Suppressor macrophage treated with lipopolysaccharide for 4 hours (primary cell): ENCODE measurements around the gene SCNN1A.

Source experiments
- DNase-seq: peaks from one replicate; pipeline ENCODE4 v3.0.0-alpha.2; 2020

SCNN1A gene

DNA sequence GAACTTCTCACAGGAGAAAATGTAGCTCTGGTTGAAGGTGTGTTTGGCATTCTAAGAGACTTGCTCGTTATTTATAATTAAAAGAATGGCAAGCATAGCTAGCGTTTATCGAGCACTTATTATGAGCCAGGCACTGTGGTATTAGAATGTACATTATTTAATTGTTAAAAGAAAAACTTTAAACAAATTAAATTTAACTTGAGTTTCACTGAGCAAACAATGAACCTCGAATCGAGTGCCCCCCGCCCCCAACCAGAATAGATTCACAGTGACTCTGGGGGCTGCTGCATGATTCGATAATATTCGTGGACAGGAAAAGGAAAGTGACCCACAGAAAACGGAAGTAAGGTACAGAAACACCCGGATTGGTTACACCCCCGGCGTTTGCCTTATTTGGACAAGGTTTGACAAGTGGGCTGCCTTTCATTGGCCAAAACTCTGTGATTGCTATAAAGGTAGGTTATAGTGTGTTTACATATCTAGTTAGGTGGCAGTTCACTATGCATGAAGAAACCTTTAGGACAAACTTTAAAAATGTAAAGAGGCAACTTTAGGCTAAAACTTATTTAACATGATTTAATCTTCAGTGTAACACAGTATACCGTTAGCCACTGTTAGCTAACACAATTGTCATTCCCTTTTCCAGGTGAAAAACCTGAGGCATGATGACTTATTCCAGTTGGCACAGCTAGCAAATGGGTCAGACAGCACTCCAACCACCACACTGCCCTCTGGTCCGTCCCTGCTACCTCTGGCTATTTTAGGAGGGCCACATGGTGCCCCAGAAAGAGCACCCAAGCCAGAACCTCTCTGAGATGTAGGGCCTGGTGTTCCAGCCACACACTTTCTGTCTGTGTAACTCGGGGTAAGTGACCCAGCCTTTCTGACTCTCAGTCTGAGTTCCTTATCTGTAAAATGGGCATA, 7.1 kb downstream of the SCNN1A start:
- DNase-seq = peak; percentile 74

DNA sequence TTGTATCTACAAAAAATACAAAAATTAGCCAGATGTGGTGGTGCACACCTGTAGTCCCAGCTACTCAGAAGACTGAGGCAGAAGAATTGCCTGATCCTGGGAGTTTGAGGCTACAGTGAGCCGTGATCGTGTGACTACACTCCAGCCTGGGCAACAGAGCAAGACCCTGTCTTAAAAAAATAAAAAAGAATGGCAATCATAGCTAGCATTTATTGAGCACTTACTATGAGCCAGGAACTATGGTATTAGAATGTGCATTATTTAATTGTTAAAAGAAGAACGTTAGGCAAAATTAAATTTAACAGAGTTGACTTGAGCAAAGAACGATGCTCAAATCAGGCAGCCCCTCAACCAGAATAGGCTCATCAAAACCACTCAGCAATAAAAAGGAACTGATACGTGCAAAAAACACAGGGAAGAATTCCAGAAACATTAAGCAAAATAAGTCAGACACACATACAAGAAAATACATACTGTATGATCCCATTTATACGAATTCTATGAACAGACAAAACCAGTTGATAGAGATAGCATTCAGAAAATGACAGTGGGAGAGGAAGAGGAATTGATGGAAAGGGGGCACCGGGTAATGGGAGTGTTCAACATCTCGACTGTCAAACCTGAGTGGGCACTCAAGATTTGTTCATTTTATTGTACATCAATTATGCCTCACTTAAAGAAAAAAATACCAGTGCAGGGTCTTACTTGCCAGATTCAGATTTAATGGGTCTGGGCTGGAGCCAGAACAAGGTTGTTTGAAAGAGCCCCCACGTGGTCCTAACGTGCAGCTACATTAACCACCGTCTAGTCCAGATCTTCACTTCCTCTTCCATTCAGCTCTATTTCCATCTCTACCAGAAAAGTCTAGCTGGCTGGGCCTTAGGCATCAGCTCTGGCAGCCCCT, 8.0 kb downstream of the SCNN1A start:
- peak; percentile 74 for DNase-seq

GRCh38 chr12:6364044-6364374, 11.4 kb downstream of the SCNN1A start:
- no peak for DNase-seq

DNA sequence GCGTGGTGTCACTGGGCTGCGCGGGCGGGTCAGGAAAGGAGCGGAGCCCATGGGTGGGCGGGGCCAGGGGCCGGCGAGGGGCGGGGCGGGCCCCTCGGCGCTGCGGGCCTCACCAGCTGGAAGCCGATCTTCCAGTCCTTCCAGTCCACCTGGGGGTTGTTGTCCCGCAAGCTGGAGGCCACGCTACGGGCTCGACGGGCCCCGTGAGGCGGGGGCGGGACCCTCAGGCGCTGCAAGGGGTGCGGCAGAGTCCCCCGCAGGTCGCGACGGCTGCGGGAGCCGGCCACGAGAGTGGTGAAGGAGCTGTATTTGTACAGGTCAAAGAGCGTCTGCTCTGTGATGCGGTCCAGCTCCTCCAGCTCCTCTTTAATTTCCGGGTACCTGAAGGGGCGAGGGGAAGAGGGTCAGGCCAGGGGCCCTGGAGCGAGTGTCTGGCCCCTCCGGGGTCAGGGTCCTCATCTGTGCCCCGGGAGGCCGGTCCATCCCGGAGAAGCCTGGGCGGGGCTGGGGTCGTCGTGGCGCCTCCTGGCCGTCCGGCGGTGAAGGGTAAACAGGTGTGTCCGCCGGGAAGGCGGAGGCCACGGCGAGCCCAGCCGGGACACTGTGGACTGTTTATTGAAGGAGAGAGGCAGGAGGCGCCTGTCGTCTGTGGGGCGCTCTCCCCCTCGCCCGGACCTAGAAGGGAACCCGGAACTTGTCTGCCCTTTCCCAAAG, 11.9 kb downstream of the SCNN1A start:
- peak; percentile 84 for DNase-seq

- DNase-seq = no peak
These were observed 12.4 kb downstream of the SCNN1A start for GRCh38 chr12:6363010-6363329.

DNA sequence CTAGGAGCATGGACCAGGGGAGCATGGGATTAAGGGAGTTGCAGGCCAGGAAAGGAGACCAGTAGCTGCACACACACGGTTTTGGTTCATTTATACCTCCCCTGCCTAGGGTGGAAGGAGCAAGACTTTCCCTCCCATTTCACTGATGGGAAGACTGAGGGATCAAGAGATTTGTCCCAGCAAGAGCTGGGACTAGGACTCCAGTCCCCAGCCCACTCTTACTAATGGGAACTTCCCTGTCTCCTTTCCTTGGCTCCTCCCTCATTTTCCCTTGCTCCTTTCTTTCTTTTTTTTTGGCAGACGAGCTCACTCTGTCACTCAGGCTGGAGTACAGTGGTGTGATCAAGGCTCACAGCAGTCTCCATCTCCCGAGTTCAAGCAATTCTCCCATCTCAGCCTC, 13.0 kb downstream of the SCNN1A start:
- DNase-seq = no peak

GRCh38 chr12:6361834-6362233, 13.5 kb downstream of the SCNN1A start:
- DNase-seq = peak; percentile 75

GRCh38 chr12:6360578-6361490, 14.5 kb downstream of the SCNN1A start:
- no peak for DNase-seq

DNA sequence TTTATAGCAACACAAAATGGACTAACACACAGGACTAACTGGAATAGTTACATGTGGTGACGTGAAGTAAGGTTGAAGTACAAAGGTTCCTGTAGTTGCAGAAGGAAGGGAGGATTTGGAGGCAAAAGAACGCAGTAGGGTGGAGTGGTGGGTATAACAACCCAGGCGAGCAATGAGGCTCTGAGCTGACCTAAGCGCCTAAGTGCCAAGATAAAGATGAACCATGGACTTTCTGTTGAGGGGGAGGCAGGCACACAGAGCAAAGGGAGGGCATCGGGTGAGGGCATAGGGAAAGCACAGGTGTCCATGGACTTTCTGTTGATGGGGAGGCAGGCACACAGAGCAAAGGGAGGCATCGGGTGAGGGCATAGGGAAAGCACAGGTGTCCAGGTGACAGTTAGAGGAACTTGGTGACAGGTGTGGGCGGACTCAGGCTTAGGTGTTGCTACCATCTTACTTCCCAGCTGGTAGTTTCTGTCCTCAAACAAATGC, 15.2 kb downstream of the SCNN1A start:
- no peak for DNase-seq

GRCh38 chr12:6358881-6359280, 16.5 kb downstream of the SCNN1A start:
- DNase-seq = peak; percentile 68

- DNase-seq = no peak
These were observed 19.0 kb downstream of the SCNN1A start for GRCh38 chr12:6356374-6356820.

DNA sequence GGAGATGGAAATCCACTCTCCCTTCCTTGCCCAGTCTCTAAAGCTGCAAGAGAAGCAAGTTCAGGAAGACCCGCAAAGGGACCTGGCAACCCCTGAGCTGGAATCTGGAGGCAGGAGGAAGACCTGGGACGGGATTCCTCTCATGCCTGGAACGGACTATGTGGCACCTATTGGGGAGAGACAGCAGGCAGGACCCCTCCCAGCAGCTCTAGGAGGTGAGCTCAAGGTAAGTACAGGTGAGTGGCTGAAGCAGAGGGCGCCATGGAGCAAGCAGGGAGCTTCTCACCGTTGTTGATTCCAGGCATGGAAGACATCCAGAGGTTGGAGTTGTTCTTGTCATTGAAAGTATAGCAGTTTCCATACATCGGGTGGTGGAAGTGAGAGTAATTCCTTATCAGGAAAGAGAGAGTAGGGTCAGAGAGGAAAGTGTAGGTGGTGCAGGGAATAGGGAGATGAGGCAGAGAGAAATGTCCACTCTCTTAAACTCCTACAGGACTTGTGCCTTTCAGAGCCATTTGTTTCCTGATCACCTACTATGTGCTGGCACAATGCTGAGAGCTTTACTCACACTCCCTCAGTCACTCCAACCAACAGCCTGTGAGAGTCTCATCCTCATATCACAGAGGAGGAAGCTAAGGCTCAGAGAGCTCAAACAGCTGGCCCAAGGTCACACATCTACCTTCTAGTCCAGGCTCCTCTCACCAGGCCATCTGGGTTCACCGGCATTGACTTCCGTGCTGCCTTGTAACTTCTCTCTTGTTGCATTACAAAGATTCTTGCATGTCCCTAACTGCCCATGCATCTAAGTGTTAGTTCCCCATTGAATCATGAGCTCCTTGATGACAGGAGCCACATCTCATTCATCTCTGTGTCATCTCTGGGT, 19.6 kb downstream of the SCNN1A start:
- DNase-seq = peak; percentile 86

DNA sequence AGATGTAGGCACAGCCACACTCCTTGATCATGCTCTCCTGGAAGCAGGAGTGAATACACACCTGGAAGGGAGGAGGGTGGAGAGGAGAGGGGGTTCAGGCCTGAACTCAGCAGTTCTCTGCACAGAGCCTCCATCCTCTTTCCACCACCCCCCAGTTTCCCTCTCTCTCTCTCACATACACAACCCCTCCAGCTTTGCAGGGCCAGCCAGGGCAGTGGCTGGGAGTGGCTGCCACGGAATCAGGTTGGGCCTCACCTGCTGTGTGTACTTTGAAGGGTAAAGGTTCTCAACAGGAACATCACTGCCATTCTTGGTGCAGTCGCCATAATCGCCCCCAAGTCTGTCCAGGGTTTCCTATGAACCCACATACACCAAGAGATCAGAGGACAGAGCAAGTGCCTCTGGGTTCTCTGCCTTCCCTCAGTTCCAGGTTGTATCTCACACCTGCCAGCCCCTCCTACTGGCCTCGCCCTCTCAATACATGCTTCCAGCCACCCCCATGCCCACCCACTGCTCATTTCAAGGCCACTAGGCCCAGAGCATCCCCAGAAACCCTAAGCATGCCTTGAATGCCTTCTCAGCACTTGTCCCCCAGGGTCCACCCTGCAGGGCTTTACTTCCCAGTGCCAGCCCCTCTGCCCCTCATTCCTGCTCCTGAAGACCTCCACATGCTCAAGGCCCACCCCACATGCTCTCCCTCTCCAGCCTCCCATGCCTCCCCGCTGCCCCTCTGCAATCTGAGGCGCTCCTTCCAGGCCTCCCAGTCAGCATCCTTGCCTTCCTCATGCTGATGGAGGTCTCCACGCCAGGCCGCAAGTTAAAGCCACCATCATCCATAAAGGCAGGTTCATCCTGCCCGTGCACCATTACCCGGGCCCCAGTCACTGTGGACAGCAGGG, 20.6 kb downstream of the SCNN1A start:
- no peak for DNase-seq

GRCh38 chr12:6352193-6353173, 22.9 kb downstream of the SCNN1A start:
- DNase-seq = peak; percentile 72

DNA sequence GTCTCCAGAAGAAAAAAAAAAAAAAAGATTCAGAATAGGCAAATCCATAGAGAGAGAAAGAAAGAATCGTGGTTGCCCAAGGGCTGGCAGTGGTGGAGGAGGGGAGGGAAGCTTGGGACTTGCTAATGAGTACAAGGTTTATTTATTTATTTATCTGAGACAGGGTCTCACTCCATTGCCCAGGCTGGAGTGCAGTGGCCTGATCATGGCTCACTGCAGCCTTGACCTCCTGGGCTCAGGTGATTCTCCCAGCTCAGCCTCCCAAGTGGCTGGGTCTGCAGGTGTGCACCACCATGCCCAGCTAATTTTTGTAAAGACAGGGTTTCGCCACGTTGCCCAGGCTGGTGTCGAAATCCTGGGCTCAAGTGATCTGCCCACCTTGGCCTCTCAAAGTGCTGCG, 23.7 kb downstream of the SCNN1A start:
- no peak for DNase-seq

GRCh38 chr12:6347367-6348338, 27.7 kb downstream of the SCNN1A start:
- peak; percentile 56 for DNase-seq

GRCh38 chr12:6346942-6347341, 28.4 kb downstream of the SCNN1A start:
- no peak for DNase-seq
